Stimulated activated naive CD8-positive, alpha-beta T cell treated with anti-CD3 and anti-CD28 coated beads, Interleukin-15, Interleukin-2, amounts not matched to agents 100 U/mL and 50 U/mL, for 24 hours (primary cell): ENCODE measurements around the gene ZNF462.

ENCODE experiments used
- ATAC-seq: fragments of 150-1000 bp; cut with Tn5 transposase; one replicate; pipeline ENCODE4 v1.10.0; 2021
- DNase-seq: peaks from one replicate; pipeline ENCODE4 v3.0.0; 2021

Gene ZNF462

GRCh38 chr9:106862110-106862820 lies 701 bp upstream of the ZNF462 start:
- no peak for ATAC-seq
- no peak for DNase-seq

GRCh38 chr9:106864373-106865143 lies 1.6 kb downstream of the ZNF462 start:
- peak; percentile 15 for ATAC-seq
- DNase-seq = no peak

DNA sequence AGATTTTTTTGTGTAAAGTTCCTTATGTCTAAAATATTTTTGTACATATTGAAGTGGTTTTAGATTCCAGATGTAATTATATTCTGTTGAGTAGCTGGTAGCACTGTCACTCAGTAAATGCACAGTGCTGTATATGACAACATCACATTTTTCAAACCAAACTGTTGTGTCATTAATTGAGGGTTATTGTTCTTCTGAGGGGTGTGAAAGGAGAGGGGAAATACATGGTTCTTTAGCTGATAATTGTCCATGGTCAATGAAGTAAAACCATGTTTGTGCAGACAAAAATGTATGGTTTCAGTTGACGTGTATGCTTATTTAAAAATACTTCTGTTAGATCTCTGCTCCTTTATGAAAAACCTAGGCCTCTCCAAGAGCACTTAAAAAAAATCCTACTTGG lies 3.3 kb downstream of the ZNF462 start:
- no peak for ATAC-seq
- DNase-seq = no peak

DNA sequence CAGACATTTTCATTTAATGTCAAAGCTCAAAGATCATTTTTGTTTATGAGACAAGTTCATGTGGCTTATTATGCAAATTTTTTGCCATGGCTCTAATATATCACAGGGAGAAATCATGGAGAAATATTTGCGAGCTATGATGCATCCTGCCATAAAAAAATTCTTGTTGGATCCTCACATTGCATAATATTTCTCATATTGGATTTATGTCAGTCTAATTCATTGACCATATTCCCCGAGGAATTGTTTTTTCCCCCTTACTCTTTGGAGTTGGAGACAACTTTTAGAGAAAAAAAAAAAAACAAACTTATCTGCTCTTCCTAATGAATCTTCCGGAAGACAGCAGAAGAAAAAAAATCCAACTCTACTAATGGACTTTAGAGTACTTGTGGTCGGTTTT lies 4.3 kb downstream of the ZNF462 start:
- DNase-seq = no peak
- no peak for ATAC-seq

DNA sequence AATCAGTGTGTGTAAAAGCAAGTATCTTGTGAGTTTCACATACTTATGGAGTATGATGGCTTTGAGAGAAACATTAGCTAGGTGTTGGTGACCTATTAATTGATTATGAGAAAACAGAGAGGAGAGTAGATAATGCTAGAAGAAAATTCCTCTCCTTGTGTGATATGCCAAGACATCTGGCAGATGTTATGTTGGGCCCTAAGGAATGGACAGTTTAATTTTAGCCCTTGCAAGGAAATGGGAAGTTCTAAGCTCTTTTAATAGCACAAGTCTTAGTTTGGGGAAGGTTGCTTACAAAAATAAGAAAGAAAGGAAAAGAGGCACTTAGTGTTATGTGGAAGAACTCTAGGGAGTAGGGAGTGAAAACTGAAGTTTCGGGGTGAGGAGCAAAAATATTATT lies 5.1 kb downstream of the ZNF462 start:
- no peak for ATAC-seq
- no peak for DNase-seq

GRCh38 chr9:106868565-106868964 lies 5.6 kb downstream of the ZNF462 start:
- no peak for DNase-seq

GRCh38 chr9:106869028-106869427 lies 6.1 kb downstream of the ZNF462 start:
- DNase-seq (no peak), ATAC-seq (no peak)

More at GRCh38 chr9:106868565-106868964, 5.6 kb downstream of the ZNF462 start:
- ATAC-seq = no peak

GRCh38 chr9:106869458-106869857 lies 6.5 kb downstream of the ZNF462 start:
- ATAC-seq = no peak
- no peak for DNase-seq

GRCh38 chr9:106872641-106873040 lies 9.7 kb downstream of the ZNF462 start:
- no peak for DNase-seq
- ATAC-seq = no peak

DNA sequence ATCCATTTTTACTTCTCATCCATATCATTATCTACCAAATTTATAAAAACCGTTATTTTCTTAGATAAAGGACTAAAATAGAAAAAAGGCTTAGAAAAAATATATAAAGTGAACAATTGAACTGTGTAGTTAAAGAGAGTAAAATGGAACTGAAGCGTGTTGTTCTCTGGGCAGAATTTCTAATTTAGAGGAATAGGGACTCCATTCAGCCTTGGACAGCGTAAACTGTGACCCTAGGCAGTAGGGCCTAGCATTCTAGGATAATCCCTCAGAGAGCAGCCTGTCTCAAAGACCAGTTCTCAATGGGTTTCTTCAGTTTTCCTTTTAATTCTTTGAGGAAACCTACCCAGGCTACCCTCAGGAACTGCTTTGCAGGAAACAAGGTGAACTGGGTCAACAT lies 11.1 kb downstream of the ZNF462 start:
- ATAC-seq (no peak), DNase-seq (no peak)

- ATAC-seq (no peak), DNase-seq (no peak)
These were observed 11.7 kb downstream of the ZNF462 start for GRCh38 chr9:106874652-106875051.

DNA sequence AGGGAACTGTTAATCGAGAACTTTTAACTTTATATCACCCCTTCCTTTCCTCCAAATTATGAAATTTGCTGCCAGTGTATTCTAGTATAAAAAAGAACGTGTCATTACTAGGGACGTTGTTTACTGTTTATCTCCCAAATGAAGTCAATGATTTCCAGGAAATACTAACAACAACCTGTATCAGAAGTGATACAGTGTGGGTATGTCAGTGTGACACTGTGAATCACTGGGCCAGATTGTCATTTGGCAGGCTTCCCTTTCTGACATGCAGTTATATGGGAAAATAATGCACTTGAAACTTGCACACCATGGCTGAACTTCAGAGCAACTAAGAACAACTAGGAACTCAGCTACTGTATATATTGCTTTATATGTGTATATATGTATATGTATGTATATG lies 12.6 kb downstream of the ZNF462 start:
- DNase-seq (no peak), ATAC-seq (no peak)

DNA sequence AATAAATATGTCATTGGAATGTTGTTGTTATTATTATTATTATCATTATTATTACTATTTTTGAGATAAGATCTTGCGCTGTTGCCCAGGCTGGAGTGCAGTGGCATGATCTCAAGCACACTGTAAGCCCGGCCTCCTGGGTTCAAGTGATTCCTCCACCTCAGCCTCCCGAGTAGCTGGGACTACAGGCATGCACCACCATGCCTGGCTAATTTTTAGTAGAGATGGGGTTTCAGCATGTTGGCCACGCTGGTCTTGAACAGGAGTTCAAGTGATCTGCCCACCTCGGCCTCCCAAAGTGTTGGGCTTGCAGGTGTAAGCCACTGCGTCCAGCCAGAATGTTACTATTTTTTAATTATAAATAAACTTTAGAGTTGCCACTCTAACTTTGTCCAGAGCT lies 14.4 kb downstream of the ZNF462 start:
- ATAC-seq = no peak
- no peak for DNase-seq

DNA sequence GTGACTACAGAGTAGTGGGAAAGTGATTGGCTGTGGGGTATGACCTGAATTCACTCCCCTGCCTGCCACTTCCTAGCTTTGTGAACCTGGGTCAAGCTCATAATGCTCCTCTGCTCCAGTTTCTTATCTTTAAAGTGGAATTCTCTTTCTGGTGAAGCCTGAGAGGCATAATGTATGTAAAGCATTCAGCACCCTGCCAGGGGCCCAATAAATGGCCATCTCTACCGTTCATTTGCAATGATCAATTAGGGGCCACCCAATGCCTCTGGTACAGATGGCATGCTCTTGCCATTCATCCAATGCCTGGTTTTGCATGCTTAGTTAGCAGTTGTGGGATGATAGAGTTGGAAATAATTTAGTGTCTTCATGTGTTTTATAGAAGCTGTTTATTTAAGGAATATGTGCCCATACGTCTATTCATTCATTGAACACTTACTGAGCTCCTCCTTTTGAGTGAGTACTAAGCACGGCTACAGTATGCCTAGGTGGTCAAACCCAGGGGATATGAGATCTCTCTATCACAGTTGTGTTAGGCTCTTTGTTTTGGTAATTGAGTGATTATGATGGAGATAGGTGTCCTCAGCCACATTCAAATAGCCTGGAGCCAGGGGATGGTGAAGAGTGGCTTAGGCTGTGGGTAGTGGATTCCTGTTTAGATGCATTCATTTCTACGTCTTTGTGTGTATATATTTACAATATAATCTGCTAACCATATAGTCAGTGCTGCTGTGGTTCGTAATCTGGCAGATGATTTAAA lies 15.3 kb downstream of the ZNF462 start:
- DNase-seq (no peak), ATAC-seq (no peak)

- ATAC-seq (no peak), DNase-seq (no peak)
These were observed 16.0 kb downstream of the ZNF462 start for GRCh38 chr9:106878934-106879333.

DNA sequence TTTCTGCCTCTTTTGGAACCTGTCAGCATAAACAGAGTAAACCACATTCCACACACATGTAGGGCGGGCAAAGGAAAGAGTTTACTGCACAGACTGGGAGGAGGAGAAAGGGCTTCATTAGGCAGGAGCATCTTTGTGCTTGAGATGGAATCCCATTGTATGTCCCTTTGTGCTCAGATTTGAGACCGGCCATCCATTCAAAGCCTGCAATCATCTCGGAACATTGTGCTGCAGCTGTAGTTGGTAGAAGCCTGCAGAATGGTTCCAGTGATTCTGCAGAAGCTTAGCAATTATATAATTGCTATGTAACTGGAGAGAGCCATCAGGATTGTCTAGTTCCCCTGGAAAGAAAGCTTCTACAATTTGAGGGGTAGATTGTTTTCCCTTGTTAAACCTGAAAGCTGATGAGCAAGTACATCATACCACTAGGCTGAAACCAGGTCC lies 16.5 kb downstream of the ZNF462 start:
- no peak for ATAC-seq
- DNase-seq = no peak

GRCh38 chr9:106880081-106880480 lies 17.1 kb downstream of the ZNF462 start:
- DNase-seq = no peak
- ATAC-seq = no peak

- ATAC-seq = no peak
These were observed 17.9 kb downstream of the ZNF462 start for GRCh38 chr9:106880863-106881262.

GRCh38 chr9:106883030-106883429 lies 20.1 kb downstream of the ZNF462 start:
- no peak for ATAC-seq
- DNase-seq = no peak

More at GRCh38 chr9:106880863-106881262, 17.9 kb downstream of the ZNF462 start:
- no peak for DNase-seq

GRCh38 chr9:106883626-106884190 lies 20.7 kb downstream of the ZNF462 start:
- ATAC-seq = no peak

DNA sequence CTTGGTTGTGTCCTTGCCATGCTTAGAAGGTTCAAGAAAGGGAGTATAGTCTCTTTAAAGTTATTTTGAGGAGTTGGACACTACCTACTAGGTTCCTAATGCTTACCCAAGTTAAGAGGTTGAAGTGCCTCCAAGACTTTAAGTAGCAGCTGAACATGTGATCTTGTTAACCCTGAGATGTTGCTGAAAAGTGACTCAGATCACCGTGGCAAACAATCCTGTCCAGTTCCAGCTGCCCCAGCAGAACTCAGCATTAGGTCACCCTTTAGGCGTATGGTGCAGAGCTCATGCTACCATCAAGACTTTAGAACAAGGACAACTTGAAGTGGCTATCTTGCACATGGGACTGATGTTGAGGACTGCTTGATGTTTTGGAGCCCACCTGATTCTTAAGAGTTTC lies 22.5 kb downstream of the ZNF462 start:
- ATAC-seq (no peak), DNase-seq (no peak)

More at GRCh38 chr9:106883626-106884190, 20.7 kb downstream of the ZNF462 start:
- DNase-seq = no peak
